Left cardiac atrium (tissue), 4 donors: ENCODE measurements around the gene OR1L1. TPM values are rescaled to one million over a fixed set of nuclear protein-coding genes. Genes with fewer than 3 reads are reported as not detected.
A peak's percentile ranks its signal among the peaks of the same experiment; 100 is the strongest.

Experiments used
- ATAC-seq, 2 donors: fragments of 200-7000 bp; cut with Tn5 transposase; one replicate each; pipeline ENCODE4 v1.9.1; 2020; ENCODE audit warnings: mild to moderate bottlenecking in 2 of 2, moderate library complexity in 2 of 2
- DNase-seq: peaks from one replicate; pipeline ENCODE4 v3.0.0-alpha.2; 2020
- intact Hi-C, 2 donors: fragments of 100-400 bp; cut with DNase I; formaldehyde crosslinking; loops; one replicate each; pipeline versions ENCODE4 v1.14.1 to v1.15.1; 2022 to 2023
- long read RNA-seq: library from polyadenylated mRNA; unstranded; transcript quantifications from one replicate; pipeline ENCODE4 v2.0.0, GENCODE V29; 2021
- total RNA-seq, 2 donors: library from RNA; stranded (reverse); fragmentation: NEBNext Ultra II Directional; extraction: Animal tissue kit (Norgen Biotek cat#: 25700); gene quantifications; one replicate each; pipeline ENCODE4 v1.2.1, GENCODE V29; 2021
- donor health status: DM: no; HTN: yes; CAD: no.
- donor health status: DM: no; HTN: yes; CAD: no; lungs with severe emphysema.
- donor health status: DM: yes; HTN: yes; CAD: no.
- donor health status: Dilated cardiomyopathy.

The OR1L1 gene
- total RNA-seq = not detected
- long read RNA-seq = 0 reads

DNA sequence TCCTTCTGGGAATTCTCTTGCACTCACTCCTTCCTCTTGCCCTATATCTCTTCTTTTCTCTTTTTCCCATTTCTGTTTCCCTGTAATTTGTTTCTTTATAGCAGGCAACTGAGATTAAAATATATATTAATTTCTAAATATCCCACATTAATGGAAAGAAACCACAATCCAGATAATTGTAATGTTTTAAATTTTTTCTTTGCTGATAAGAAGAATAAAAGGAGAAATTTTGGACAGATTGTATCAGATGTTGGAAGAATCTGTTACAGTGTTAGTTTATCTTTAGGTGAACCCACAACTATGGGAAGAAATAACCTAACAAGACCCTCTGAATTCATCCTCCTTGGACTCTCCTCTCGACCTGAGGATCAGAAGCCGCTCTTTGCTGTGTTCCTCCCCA, at the start of gene OR1L1:
Gene OR1L1, plus strand, starts transcription at position 301 of the 400 bp plus-strand sequence. Its CDS starts 0 bp downstream, at position 301.
- intact Hi-C loops = no loop called here
- no peak for DNase-seq
- ATAC-seq = no peak

DNA sequence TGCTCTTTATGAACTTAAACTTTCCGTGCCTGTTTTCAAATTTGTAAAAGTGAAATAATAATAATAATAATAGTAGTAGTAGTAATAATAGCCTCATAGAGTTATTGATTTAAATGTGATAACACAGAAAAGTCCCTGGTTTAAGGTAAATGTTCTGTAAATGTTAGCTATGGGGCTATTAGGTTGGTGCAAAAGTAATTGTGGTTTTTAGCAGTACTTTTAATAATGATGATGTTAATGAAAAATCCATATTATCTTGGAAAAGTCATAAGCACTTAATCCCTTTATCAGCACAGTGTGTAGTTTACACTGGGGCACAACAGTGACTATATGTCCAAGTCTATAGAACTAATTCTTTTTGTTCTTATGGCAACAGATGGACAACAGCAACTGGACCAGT, 47.2 kb upstream of the OR1L1 start, which contains the start of gene OR1Q1:
Gene OR1Q1, plus strand, starts transcription at position 377 of the 400 bp plus-strand sequence. Its CDS starts 0 bp downstream, at position 377.
- intact Hi-C loops = no loop called here
- DNase-seq = no peak
- no peak for ATAC-seq

GRCh38 chr9:122619996-122620395, 41.5 kb upstream of the OR1L1 start:
- intact Hi-C loops = no loop called here
- no peak for DNase-seq
- no peak for ATAC-seq

GRCh38 chr9:122642226-122642625, 19.3 kb upstream of the OR1L1 start:
- DNase-seq = no peak
- intact Hi-C loops = no loop called here
- no peak for ATAC-seq

DNA sequence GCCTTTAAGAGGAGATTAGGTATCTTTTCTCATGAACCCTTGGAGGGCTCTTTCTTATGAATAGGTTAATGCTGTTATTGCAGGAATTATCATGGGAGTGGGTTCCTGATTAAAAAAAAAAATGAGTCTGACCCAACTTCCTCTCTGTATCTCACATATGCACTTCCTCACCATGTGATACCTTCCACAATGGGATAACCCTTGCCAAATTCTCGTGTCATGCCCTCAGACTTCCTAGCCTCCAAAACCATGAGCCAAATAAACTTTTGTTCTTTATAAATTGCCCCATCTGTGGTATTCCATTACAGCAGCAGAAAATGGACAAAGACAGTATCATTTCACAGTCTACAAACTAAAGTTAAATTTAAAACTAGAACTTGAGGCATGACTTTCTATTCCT, 5.1 kb upstream of the OR1L1 start:
- peak; percentile 20 for DNase-seq
- peak; percentile 38 to 45 for ATAC-seq
- intact Hi-C loops = no loop called here

- intact Hi-C loops = no loop called here
- ATAC-seq (no peak), DNase-seq (no peak)
Observed at GRCh38 chr9:122657527-122657926, 4.0 kb upstream of the OR1L1 start, which contains the start of gene OR1B1. Gene OR1B1, minus strand, starts transcription at chr9:122657627.

GRCh38 chr9:122672481-122672880, 11.0 kb downstream of the OR1L1 start:
- DNase-seq (no peak), ATAC-seq (no peak)
- intact Hi-C loops = no loop called here

DNA sequence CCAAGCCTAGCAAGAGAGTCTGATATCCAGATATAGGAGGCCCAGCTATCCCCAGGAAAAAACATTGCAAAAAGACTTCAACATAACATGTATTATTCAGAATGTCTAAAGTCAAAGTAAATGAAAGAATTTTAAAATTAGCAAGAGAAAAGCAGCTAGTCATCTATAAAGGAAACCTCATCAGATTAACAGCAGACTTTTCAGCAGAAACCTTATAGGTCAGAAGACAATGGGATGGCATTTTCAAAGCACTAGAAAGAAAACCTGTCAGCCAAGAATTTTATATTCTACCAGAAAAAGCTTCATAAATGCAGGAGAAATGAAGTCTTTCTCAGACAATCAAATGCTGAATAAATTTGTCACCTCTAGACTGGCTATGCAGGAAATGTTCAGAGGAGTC, 23.3 kb downstream of the OR1L1 start:
- ATAC-seq (no peak), DNase-seq (no peak)
- intact Hi-C loops = no loop called here

GRCh38 chr9:122695696-122696095, 34.2 kb downstream of the OR1L1 start:
- DNase-seq = no peak
- no peak for ATAC-seq
- intact Hi-C loops = no loop called here

Other genes with a start within 250 kb of the OR1L1 start
- not detected for gene OR1J1, start 183.8 kb upstream of the OR1L1 start, total RNA-seq
- gene OR1J2, start 150.9 kb upstream of the OR1L1 start, total RNA-seq = not detected
- gene OR1J4, start 142.6 kb upstream of the OR1L1 start, total RNA-seq = not detected
- gene OR1N1, start 134.4 kb upstream of the OR1L1 start, total RNA-seq = not detected
- gene OR1N2, start 108.6 kb upstream of the OR1L1 start, total RNA-seq = not detected
- gene OR1L8, start 78.3 kb upstream of the OR1L1 start, total RNA-seq = under 1 TPM in 1 of 2 donors, not detected in 1; 0.16 TPM
- not detected for gene OR1Q1, start 47.0 kb upstream of the OR1L1 start, total RNA-seq
- not detected for gene OR1B1, start 4.1 kb upstream of the OR1L1 start, total RNA-seq
- gene OR1L3, start 13.4 kb downstream of the OR1L1 start, total RNA-seq = not detected
- gene OR1L4, start 62.3 kb downstream of the OR1L1 start, total RNA-seq = not detected
- not detected for gene OR1L6, start 80.6 kb downstream of the OR1L1 start, total RNA-seq
- gene OR5C1, start 127.2 kb downstream of the OR1L1 start, total RNA-seq = not detected
- not detected for gene OR1K1, start 138.4 kb downstream of the OR1L1 start, total RNA-seq
- gene PDCL, start 166.9 kb downstream of the OR1L1 start, total RNA-seq = 10 to 100 TPM in 1 of 2 donors, 1 to 10 TPM in 1; 9.2 to 11.9 TPM
- 10 to 100 TPM; 36.7 to 41.1 TPM for gene RC3H2, start 243.6 kb downstream of the OR1L1 start, total RNA-seq